NCI-H460 (cell line): ENCODE measurements around the gene SNAP47. TPM values are rescaled to one million over a fixed set of nuclear protein-coding genes. Genes with fewer than 3 reads are reported as not detected.
"Not testable (repeated sequence)": the region's sequence is repeated elsewhere in the genome, so short reads cannot be mapped to it uniquely, and the experiment has no call there.

Experiments used
- DNase-seq: peaks from one replicate; pipeline ENCODE4 v3.0.0-alpha.2; 2016; ENCODE audit warnings: low read depth; ENCODE audit errors: extremely low read depth
- polyA plus RNA-seq: library from polyadenylated mRNA; depleted of rRNA; stranded (reverse); fragments of >200 nt; gene quantifications from 2 replicates; pipeline ENCODE4 v1.2.3, GENCODE V29; 2014; cell fraction: nucleus; rRNA removed
- total RNA-seq: library from RNA; depleted of rRNA; stranded (reverse); fragments of >200 nt; shearing (Covaris generic); gene quantifications from 2 replicates; pipeline ENCODE4 v1.2.3, GENCODE V29; 2014; rRNA removed

SNAP47 gene
- 44.1 and 47.2 TPM in 2 replicates for total RNA-seq
- 42.3 and 48.2 TPM in 2 replicates for polyA plus RNA-seq

GRCh38 chr1:227734856-227735538 is at the start of gene SNAP47, which contains the start of gene JMJD4:
Gene SNAP47 (plus strand): TSS chr1:227735435. CDS start chr1:227747737, 12,302 bp downstream.
Gene JMJD4 (minus strand): TSS chr1:227735302. CDS start chr1:227735273, 29 bp downstream.
- peak; percentile 91 for DNase-seq

- DNase-seq = no peak
Measured at GRCh38 chr1:227685807-227686206, 49.4 kb upstream of the SNAP47 start.

- no peak for DNase-seq
Measured at GRCh38 chr1:227697321-227697864, 37.8 kb upstream of the SNAP47 start.

- DNase-seq = not testable (repeated sequence)
Measured at GRCh38 chr1:227701631-227702030, 33.6 kb upstream of the SNAP47 start.

GRCh38 chr1:227707846-227708245 is 27.4 kb upstream of the SNAP47 start:
- no peak for DNase-seq

GRCh38 chr1:227709451-227709850 is 25.8 kb upstream of the SNAP47 start:
- no peak for DNase-seq

- not testable (repeated sequence) for DNase-seq
Measured at GRCh38 chr1:227710474-227710873, 24.8 kb upstream of the SNAP47 start.

GRCh38 chr1:227712648-227713047 is 22.6 kb upstream of the SNAP47 start:
- no peak for DNase-seq

GRCh38 chr1:227718932-227719331 is 16.3 kb upstream of the SNAP47 start:
- no peak for DNase-seq

GRCh38 chr1:227723474-227723873 is 11.8 kb upstream of the SNAP47 start:
- DNase-seq = no peak

- DNase-seq = no peak
Measured at GRCh38 chr1:227725046-227725445, 10.2 kb upstream of the SNAP47 start.

GRCh38 chr1:227726318-227726717 is 8.9 kb upstream of the SNAP47 start:
- no peak for DNase-seq

GRCh38 chr1:227726924-227727599 is 8.2 kb upstream of the SNAP47 start:
- no peak for DNase-seq

- peak; percentile 73 for DNase-seq
Measured at GRCh38 chr1:227728059-227728891, 7.0 kb upstream of the SNAP47 start.

GRCh38 chr1:227728892-227729143 is 6.4 kb upstream of the SNAP47 start:
- no peak for DNase-seq

- DNase-seq = no peak
Measured at GRCh38 chr1:227729144-227729880, 5.9 kb upstream of the SNAP47 start.

- DNase-seq = peak; percentile 44
Measured at GRCh38 chr1:227729881-227730629, 5.2 kb upstream of the SNAP47 start.

- DNase-seq = no peak
Measured at GRCh38 chr1:227730630-227731151, 4.5 kb upstream of the SNAP47 start.

- DNase-seq = no peak
Measured at GRCh38 chr1:227731241-227731677, 4.0 kb upstream of the SNAP47 start.
